Hepatocyte (in vitro differentiated cells): ENCODE measurements around the gene TAS2R9. TPM values are rescaled to one million over a fixed set of nuclear protein-coding genes. Genes with fewer than 3 reads are reported as not detected.

ENCODE experiments used
- DNase-seq: peaks from one replicate; pipeline ENCODE4 v3.0.0-alpha.2; 2016; ENCODE audit warnings: low spot score
- H2AFZ ChIP-seq: fragments of 200-600 bp; sonication (generic); 2 replicates; pipeline ENCODE4 v1.6.0; 2016; ENCODE audit warnings: antibody characterized with exemption, mild to moderate bottlenecking
- H3K27ac ChIP-seq: fragments of 200-600 bp; sonication (generic); 2 replicates; pipeline ENCODE4 v1.5.1; 2016; ENCODE audit warnings: mild to moderate bottlenecking
- H3K27me3 ChIP-seq: fragments of 200-600 bp; sonication (generic); 2 replicates; pipeline ENCODE4 v1.6.1; 2016
- H3K36me3 ChIP-seq: fragments of 200-600 bp; sonication (generic); replicated peaks from 2 replicates; pipeline ENCODE4 v1.5.1; 2016; ENCODE audit warnings: low read depth; ENCODE audit not compliant: insufficient read depth
- H3K4me1 ChIP-seq: fragments of 200-600 bp; sonication (generic); 2 replicates; pipeline ENCODE4 v1.5.1; 2016; ENCODE audit warnings: mild to moderate bottlenecking, moderate library complexity; ENCODE audit not compliant: insufficient read depth
- H3K4me2 ChIP-seq: fragments of 200-600 bp; sonication (generic); 2 replicates; pipeline ENCODE4 v1.6.0; 2016
- H3K4me3 ChIP-seq: fragments of 200-600 bp; sonication (generic); 2 replicates; pipeline ENCODE4 v1.5.1; 2016; ENCODE audit warnings: mild to moderate bottlenecking
- H3K79me2 ChIP-seq: fragments of 200-600 bp; sonication (generic); 2 replicates; pipeline ENCODE4 v1.6.0; 2017; ENCODE audit warnings: mild to moderate bottlenecking
- H3K9me2 ChIP-seq: fragments of 200-600 bp; sonication (generic); replicated peaks from 2 replicates; pipeline ENCODE4 v1.6.0; 2017; ENCODE audit warnings: mild to moderate bottlenecking; ENCODE audit not compliant: insufficient read depth
- H3K9me3 ChIP-seq: fragments of 200-600 bp; sonication (generic); 2 replicates; pipeline ENCODE4 v1.5.1; 2016; ENCODE audit warnings: low read depth, mild to moderate bottlenecking
- H4K20me1 ChIP-seq: fragments of 200-600 bp; sonication (generic); 2 replicates; pipeline ENCODE4 v1.6.0; 2016; ENCODE audit warnings: mild to moderate bottlenecking; ENCODE audit not compliant: insufficient read depth, poor library complexity, severe bottlenecking
- EZH2 ChIP-seq: fragments of 200-600 bp; sonication (generic); IDR thresholded peaks from 2 replicates; pipeline ENCODE4 v1.6.1; 2016; ENCODE audit warnings: antibody characterized with exemption, mild to moderate bottlenecking, borderline replicate concordance
- EZH2phosphoT487 ChIP-seq: fragments of 200-600 bp; sonication (generic); IDR thresholded peaks from one replicate; pipeline ENCODE4 v1.6.1; 2018; ENCODE audit warnings: antibody characterized with exemption, mild to moderate bottlenecking, low read depth, moderate library complexity; ENCODE audit not compliant: unreplicated experiment, severe bottlenecking
- WGBS: methylation state at CpG from one replicate; pipeline ENCODE4 v1.1.6; 2016; ENCODE audit warnings: low lambda C conversion rate; ENCODE audit errors: missing lambda C conversion rate; 5-methylcytosine and 5-hydroxymethylcytosine counted together
- polyA plus RNA-seq: library from polyadenylated mRNA; unstranded; fragments of >200 nt; fragmentation: Nextera tagmentation; extraction: Ambion mirVana; gene quantifications from 2 replicates; pipeline ENCODE4 v1.2.1, GENCODE V29; 2016
- total RNA-seq: library from RNA; depleted of rRNA; stranded (reverse); fragments of >200 nt; gene quantifications from 2 replicates; pipeline ENCODE4 v1.2.3, GENCODE V29; 2014
- TF ChIP-seq, protein P1 (sequence below): fragments of 200-600 bp; sonication (generic); IDR thresholded peaks from 2 replicates; pipeline ENCODE4 v1.5.1; 2016; ENCODE audit warnings: antibody characterized with exemption, mild to moderate bottlenecking; ENCODE audit not compliant: poor library complexity

TAS2R9 gene
- total and polyA plus RNA-seq, 2 experiments from 2014 or later: 0.13 TPM; not detected in 1

DNA sequence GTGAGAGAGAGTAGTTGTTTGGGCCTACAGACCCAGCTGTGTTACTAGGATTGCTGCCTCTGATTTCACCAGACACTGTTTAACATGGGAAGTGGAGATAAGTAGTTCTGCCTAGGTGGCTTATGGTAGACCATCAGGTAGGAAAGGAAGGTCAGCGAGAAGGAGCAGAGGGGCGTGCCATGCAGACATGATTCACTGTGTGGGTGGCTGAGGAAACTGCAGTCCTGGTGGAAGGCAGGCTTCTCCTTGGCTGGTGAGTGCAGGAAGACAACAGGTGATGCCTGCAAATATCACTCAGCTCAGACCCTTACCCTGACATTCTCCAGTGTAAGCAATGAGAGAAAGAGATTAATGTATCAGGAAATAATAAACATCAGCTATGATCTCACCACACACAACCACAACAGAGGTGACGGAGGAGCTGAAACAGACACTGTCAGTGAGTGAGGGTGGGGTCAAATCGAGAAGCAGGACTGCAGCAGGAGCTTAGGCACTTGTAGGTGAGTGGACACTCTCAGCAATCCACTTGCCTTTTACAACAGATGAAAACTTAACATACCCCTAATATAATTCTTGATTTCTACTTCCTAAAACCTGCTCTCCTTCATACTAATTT lies 41.4 kb upstream of the TAS2R9 start:
- Histone ChIP-seq H3K4me1 (no peaks in the 10 kb centered on the region), H3K9me3 (no peaks in the 10 kb centered on the region), H3K36me3 (no peaks in the 10 kb centered on the region), H3K4me3 (no peak overlapping the region), H3K27ac (no peak overlapping the region), H4K20me1 (no peaks in the 10 kb centered on the region), H2AFZ (no peak overlapping the region), H3K79me2 (no peaks in the 10 kb centered on the region), H3K9me2 (no peaks in the 10 kb centered on the region), H3K4me2 (no peak overlapping the region), H3K27me3 (no peaks in the 10 kb centered on the region)
- no peak for DNase-seq
- WGBS: 78% methylated on average over 4 of the region's 4 CpGs
- TF ChIP-seq EZH2: no peak
- TF ChIP-seq, protein P1, sequence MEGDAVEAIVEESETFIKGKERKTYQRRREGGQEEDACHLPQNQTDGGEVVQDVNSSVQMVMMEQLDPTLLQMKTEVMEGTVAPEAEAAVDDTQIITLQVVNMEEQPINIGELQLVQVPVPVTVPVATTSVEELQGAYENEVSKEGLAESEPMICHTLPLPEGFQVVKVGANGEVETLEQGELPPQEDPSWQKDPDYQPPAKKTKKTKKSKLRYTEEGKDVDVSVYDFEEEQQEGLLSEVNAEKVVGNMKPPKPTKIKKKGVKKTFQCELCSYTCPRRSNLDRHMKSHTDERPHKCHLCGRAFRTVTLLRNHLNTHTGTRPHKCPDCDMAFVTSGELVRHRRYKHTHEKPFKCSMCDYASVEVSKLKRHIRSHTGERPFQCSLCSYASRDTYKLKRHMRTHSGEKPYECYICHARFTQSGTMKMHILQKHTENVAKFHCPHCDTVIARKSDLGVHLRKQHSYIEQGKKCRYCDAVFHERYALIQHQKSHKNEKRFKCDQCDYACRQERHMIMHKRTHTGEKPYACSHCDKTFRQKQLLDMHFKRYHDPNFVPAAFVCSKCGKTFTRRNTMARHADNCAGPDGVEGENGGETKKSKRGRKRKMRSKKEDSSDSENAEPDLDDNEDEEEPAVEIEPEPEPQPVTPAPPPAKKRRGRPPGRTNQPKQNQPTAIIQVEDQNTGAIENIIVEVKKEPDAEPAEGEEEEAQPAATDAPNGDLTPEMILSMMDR: no peak
- no peak for TF ChIP-seq EZH2phosphoT487

DNA sequence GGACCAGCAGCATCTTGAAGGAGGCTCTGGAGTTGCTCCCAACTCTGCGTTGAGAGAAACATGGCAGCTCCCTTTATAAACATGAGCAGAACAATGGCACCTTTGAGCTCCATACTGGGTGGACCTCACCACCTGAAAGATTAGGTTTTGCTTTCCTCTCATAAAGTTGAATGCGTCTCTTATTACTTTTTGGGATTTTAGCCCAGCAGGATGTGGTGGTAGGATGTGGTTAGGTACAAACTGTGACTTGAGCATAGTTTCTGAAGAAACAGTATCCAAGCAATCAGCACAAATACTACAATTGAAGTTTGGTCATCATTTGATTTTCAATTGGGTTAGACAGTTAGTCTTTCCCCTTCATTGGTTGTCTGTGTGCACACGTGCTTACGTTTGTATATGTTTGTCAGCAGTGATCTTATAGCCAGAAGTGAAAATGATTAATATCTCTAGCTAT lies 39.5 kb upstream of the TAS2R9 start, which contains the start of gene PRR4:
TSS of gene PRR4 (minus strand) at position 51 of the 454 bp plus-strand sequence. CDS start at position 13, 38 bp downstream.
- no peaks in the 10 kb centered on the region for H3K79me2 ChIP-seq
- H3K9me3 ChIP-seq: no peaks in the 10 kb centered on the region
- no peaks in the 10 kb centered on the region for H3K4me1 ChIP-seq
- TF ChIP-seq EZH2: no peak
- no peak for TF ChIP-seq EZH2phosphoT487
- TF ChIP-seq, protein P1: no peak
- H3K27ac ChIP-seq: no peak within 1 kb of the TSS
- H2AFZ ChIP-seq: no peak within 1 kb of the TSS
- 98% methylated on average over 4 of the region's 4 CpGs for WGBS
- no peaks in the 10 kb centered on the region for H3K27me3 ChIP-seq
- no peaks in the 10 kb centered on the region for H4K20me1 ChIP-seq
- no peak within 1 kb of the TSS for H3K4me3 ChIP-seq
- no peak within 1 kb of the TSS for H3K4me2 ChIP-seq
- H3K9me2 ChIP-seq: no peaks in the 10 kb centered on the region
- DNase-seq: no peak
- H3K36me3 ChIP-seq: no peaks in the 10 kb centered on the region

DNA sequence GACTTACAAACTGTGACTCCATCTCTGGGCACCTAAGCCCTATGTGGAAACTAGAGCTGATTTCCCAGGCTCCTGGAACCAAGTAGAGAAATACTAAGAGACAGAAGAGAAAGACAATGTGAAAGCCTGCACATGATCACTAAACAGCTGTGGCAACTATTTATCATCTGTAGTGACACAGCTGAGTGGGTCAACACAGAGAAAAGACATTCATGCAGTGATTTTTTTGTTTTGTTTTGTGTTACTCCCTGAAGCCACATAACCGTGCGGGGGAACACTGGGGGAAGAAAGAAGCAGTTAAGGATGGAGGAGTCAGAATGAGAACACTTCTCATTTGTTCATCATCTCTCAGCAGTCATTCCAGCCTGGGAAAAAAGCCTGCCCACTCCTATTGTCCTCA lies 37.8 kb upstream of the TAS2R9 start:
- Histone ChIP-seq H3K4me3 (no peak overlapping the region), H3K9me2 (no peaks in the 10 kb centered on the region), H3K9me3 (no peaks in the 10 kb centered on the region), H3K36me3 (no peaks in the 10 kb centered on the region), H3K27ac (no peak overlapping the region), H4K20me1 (no peaks in the 10 kb centered on the region), H3K27me3 (no peaks in the 10 kb centered on the region), H3K79me2 (no peaks in the 10 kb centered on the region), H3K4me1 (no peaks in the 10 kb centered on the region), H2AFZ (no peak overlapping the region), H3K4me2 (no peak overlapping the region)
- WGBS: 47% methylated on average over 2 of the region's 2 CpGs
- DNase-seq: no peak
- TF ChIP-seq, protein P1: no peak
- TF ChIP-seq EZH2 (no peak), EZH2phosphoT487 (no peak)
